22Rv1 (cell line): Measurements from ENCODE around the gene CCR6.

Experiments
- CTCF ChIP-seq: fragments of 450-650 bp; IDR thresholded peaks from 2 replicates; pipeline ENCODE4 v1.5.1; 2017; ENCODE audit warnings: mild to moderate bottlenecking
- ZFX ChIP-seq: fragments of 450-650 bp; IDR thresholded peaks from 2 replicates; pipeline ENCODE4 v1.6.1; 2017; ENCODE audit warnings: antibody characterized with exemption, borderline replicate concordance

DNA sequence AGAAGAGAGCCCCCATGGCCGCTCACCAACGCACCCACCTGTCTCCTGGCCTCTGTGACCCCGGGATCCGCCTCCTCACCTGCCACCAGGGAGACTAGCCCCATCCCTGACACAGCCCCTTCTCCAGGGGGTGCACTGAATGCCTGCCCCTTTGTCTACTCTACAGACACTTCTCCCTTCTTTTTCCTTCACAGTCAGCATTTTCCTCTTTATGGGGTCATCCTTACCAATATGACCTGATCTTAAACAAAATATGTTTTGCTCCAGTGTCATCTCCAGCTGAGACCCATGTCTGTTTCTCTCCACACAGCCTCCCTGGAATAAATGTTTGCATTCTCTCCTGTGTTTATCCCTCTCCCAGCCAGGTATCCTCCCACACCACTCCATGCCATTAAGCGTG, 14.6 kb upstream of the CCR6 start:
- TF ChIP-seq CTCF (no peak), ZFX (no peak)
